ENCODE results near the gene MSH4. TPM values are rescaled to one million over a fixed set of nuclear protein-coding genes. Genes with fewer than 3 reads are reported as not detected.
A peak's percentile ranks its signal among the peaks of the same experiment; 100 is the strongest.

MSH4 gene
- total RNA-seq, 3 donors from 2014 or later: 0.32 to 0.88 (median 0.66) TPM

GRCh38 chr1:75785983-75786853, 10.5 kb upstream of the MSH4 start, which contains the start of gene RABGGTB:
RABGGTB (plus strand) TSS chr1:75786256; CDS start chr1:75786272, 16 bp downstream.
- Histone ChIP-seq H3K9me3 (no peaks in the 10 kb centered on the region), H3K36me3 (no peaks in the 10 kb centered on the region), H3K4me3 (peak within 1 kb of the TSS; percentile 64 to 83 (median 75)), H3K27ac (peak within 1 kb of the TSS; percentile 89 to 93), H3K4me1 (peaks cover 0 to 11% of the 10 kb centered on the region in 2 donors), H3K27me3 (no peaks in the 10 kb centered on the region)
- no peak for TF ChIP-seq CTCF (IDR thresholded peaks at IDR 0.05)
- TF ChIP-seq POLR2A (IDR thresholded peaks at IDR 0.05): peak; percentile 69
- TF ChIP-seq POLR2AphosphoS5 (IDR thresholded peaks at IDR 0.05): peak; percentile 74 to 94 (median 79)
- peak; percentile 88 for DNase-seq (ENCODE audit: low spot score in 2 of 2)
- intact Hi-C loops (cut with DNase I; ENCODE audit: low total_unique reads): no loop called here

- intact Hi-C loops (cut with DNase I; ENCODE audit: low total_unique reads): no loop called here
- Histone ChIP-seq H3K4me1 (peaks cover 0 to 11% of the 10 kb centered on the region in 2 donors), H3K27ac (peak overlapping the region in 1 of 2 donors; percentile 89)
These were observed 9.7 kb upstream of the MSH4 start for GRCh38 chr1:75786901-75787493.

DNA sequence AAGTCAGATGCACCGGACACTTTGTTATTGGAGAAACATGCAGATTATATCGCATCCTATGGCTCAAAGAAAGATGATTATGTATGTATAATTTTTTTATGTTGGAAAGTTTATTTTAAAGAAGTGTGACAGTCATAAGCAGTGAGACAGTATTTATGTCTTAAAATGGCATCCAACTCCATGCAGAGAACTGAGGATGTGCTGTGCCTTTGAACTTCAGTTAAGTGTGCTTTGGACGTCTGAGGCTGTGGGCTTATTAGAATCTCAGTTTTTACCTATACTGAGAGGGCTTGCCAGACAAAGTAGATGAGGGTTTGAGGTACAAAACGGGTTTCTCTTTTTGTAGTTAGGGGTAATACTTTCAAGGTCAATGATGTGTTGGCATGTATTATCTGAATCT, 9.2 kb upstream of the MSH4 start:
- peaks cover 0 to 11% of the 10 kb centered on the region in 2 donors for H3K4me1 ChIP-seq
- H3K4me3 ChIP-seq: peak overlapping the region; percentile 64 to 83 (median 75)
- DNase-seq (ENCODE audit: low spot score in 2 of 2): no peak
- H3K27ac ChIP-seq: peak overlapping the region in 1 of 2 donors; percentile 89
- no peaks in the 10 kb centered on the region for H3K9me3 ChIP-seq
- intact Hi-C loops (cut with DNase I; ENCODE audit: low total_unique reads): no loop called here
- no peaks in the 10 kb centered on the region for H3K36me3 ChIP-seq
- TF ChIP-seq CTCF (IDR thresholded peaks at IDR 0.05) (no peak), POLR2A (IDR thresholded peaks at IDR 0.05) (no peak), POLR2AphosphoS5 (IDR thresholded peaks at IDR 0.05) (no peak)
- H3K27me3 ChIP-seq: no peaks in the 10 kb centered on the region

More at GRCh38 chr1:75786901-75787493, 9.7 kb upstream of the MSH4 start:
- no peaks in the 10 kb centered on the region for H3K9me3 ChIP-seq
- DNase-seq (ENCODE audit: low spot score in 2 of 2): no peak
- H3K36me3 ChIP-seq: no peaks in the 10 kb centered on the region
- TF ChIP-seq POLR2AphosphoS5 (IDR thresholded peaks at IDR 0.05) (no peak), POLR2A (IDR thresholded peaks at IDR 0.05) (no peak), CTCF (IDR thresholded peaks at IDR 0.05) (no peak)
- no peaks in the 10 kb centered on the region for H3K27me3 ChIP-seq
- peak overlapping the region; percentile 64 to 83 (median 75) for H3K4me3 ChIP-seq

GRCh38 chr1:75789988-75790387, 6.7 kb upstream of the MSH4 start:
- Histone ChIP-seq H3K27me3 (no peaks in the 10 kb centered on the region), H3K4me1 (peaks cover 0 to 11% of the 10 kb centered on the region in 2 donors), H3K36me3 (no peaks in the 10 kb centered on the region), H3K4me3 (no peak overlapping the region), H3K27ac (peak overlapping the region in 1 of 2 donors; percentile 8), H3K9me3 (no peaks in the 10 kb centered on the region)
- no peak for TF ChIP-seq POLR2A (IDR thresholded peaks at IDR 0.05)
- intact Hi-C loops (cut with DNase I; ENCODE audit: low total_unique reads): no loop called here
- DNase-seq (ENCODE audit: low spot score in 2 of 2): no peak

- peaks cover 10% of the 10 kb centered on the region for H3K36me3 ChIP-seq
- intact Hi-C loops (cut with DNase I; ENCODE audit: low total_unique reads): no loop called here
These were observed 5.7 kb upstream of the MSH4 start for GRCh38 chr1:75791022-75791421.

More at GRCh38 chr1:75791022-75791421, 5.7 kb upstream of the MSH4 start:
- H3K27ac ChIP-seq: peak overlapping the region; percentile 23 to 40
- DNase-seq (ENCODE audit: low spot score in 2 of 2): no peak
- H3K27me3 ChIP-seq: no peaks in the 10 kb centered on the region
- H3K4me3 ChIP-seq: peak overlapping the region in 1 of 3 donors; percentile 30
- H3K9me3 ChIP-seq: no peaks in the 10 kb centered on the region
- TF ChIP-seq POLR2AphosphoS5 (IDR thresholded peaks at IDR 0.05) (no peak), CTCF (IDR thresholded peaks at IDR 0.05) (no peak), POLR2A (IDR thresholded peaks at IDR 0.05) (no peak)
- H3K4me1 ChIP-seq: peaks cover 0 to 11% of the 10 kb centered on the region in 2 donors
